Endodermal cell (in vitro differentiated cells): Measurements from ENCODE around the gene RNF111. TPM values are rescaled to one million over a fixed set of nuclear protein-coding genes. Genes with fewer than 3 reads are reported as not detected.

ENCODE experiments used
- DNase-seq: peaks from one replicate; pipeline ENCODE4 v3.0.0-alpha.2; 2017
- H3K27ac ChIP-seq: 2 replicates; pipeline ENCODE4 v1.5.1; 2013; ENCODE audit warnings: mild to moderate bottlenecking, low read depth, low read length, moderate library complexity
- H3K27me3 ChIP-seq: 2 replicates; pipeline ENCODE4 v1.6.1; 2013; ENCODE audit warnings: mild to moderate bottlenecking, low read length, moderate library complexity; ENCODE audit not compliant: insufficient read depth, control insufficient read depth, poor library complexity, severe bottlenecking
- H3K36me3 ChIP-seq: 2 replicates; pipeline ENCODE4 v1.7.0; 2013; ENCODE audit warnings: mild to moderate bottlenecking, low read length, moderate library complexity; ENCODE audit not compliant: control insufficient read depth, insufficient read depth
- H3K4me1 ChIP-seq: one replicate; pipeline ENCODE4 v1.7.0; 2013; ENCODE audit warnings: low read length; ENCODE audit not compliant: control insufficient read depth, insufficient read depth
- H3K4me3 ChIP-seq: 2 replicates; pipeline ENCODE4 v1.5.1; 2013; ENCODE audit warnings: mild to moderate bottlenecking, low read length, moderate library complexity
- H3K9ac ChIP-seq: 2 replicates; pipeline ENCODE4 v1.6.1; 2013; ENCODE audit warnings: mild to moderate bottlenecking, low read length, moderate library complexity; ENCODE audit not compliant: poor library complexity, severe bottlenecking; ENCODE audit errors: extremely low read depth
- H3K9me3 ChIP-seq: 2 replicates; pipeline ENCODE4 v1.6.1; 2013; ENCODE audit warnings: mild to moderate bottlenecking, low read length, moderate library complexity; ENCODE audit not compliant: control insufficient read depth
- H3K27ac Mint-ChIP-seq: 2 replicates; pipeline ENCODE4 v1.8.0; 2020; ENCODE audit warnings: mixed read lengths
- H3K27me3 Mint-ChIP-seq: 2 replicates; pipeline ENCODE4 v1.8.0; 2021; ENCODE audit warnings: mild to moderate bottlenecking, mixed read lengths; ENCODE audit not compliant: insufficient read depth
- H3K36me3 Mint-ChIP-seq: 2 replicates; pipeline ENCODE4 v1.8.0; 2020; ENCODE audit warnings: low read depth, mixed read lengths
- H3K4me1 Mint-ChIP-seq: 2 replicates; pipeline ENCODE4 v1.8.0; 2020; ENCODE audit warnings: mixed read lengths
- H3K4me3 Mint-ChIP-seq: 2 replicates; pipeline ENCODE4 v1.8.0; 2020; ENCODE audit warnings: mild to moderate bottlenecking, moderate library complexity, mixed read lengths
- H3K9me3 Mint-ChIP-seq: 2 replicates; pipeline ENCODE4 v1.8.0; 2020; ENCODE audit warnings: mild to moderate bottlenecking, mixed read lengths
- CTCF ChIP-seq: fragments of 200-600 bp; sonication (generic); conservative IDR thresholded peaks from 2 replicates; pipeline ENCODE4 v1.5.0; 2021; ENCODE audit warnings: antibody characterized with exemption, mild to moderate bottlenecking
- WGBS, 2 experiments: methylation state at CpG; one replicate each; pipeline versions ENCODE4 v1.1.5 to v1.1.7; 2013; ENCODE audit warnings: missing lambda C conversion rate in 2 of 2, mixed read lengths in 1 of 2; ENCODE audit not compliant: insufficient coverage in 1 of 2, insufficient read length in 1 of 2; 5-methylcytosine and 5-hydroxymethylcytosine counted together
- total RNA-seq, 2 donors: library from RNA; stranded (reverse); fragmentation: NEBNext Ultra II Directional in 1 of 2; extraction: Animal tissue kit (Norgen Biotek cat#: 25700) in 1 of 2; gene quantifications; 2 replicates in 1 of 2; 3 replicates in 1 of 2; pipeline ENCODE4 v1.2.1, GENCODE V29; 2021

Gene RNF111
- total RNA-seq, 2 donors from 2014 or later = 31.6 to 31.9 TPM

- H3K27ac Mint-ChIP-seq = no peak overlapping the region
- Histone ChIP-seq H3K4me1 (no peaks in the 10 kb centered on the region), H3K27me3 (no peaks in the 10 kb centered on the region), H3K36me3 (peaks cover 88% of the 10 kb centered on the region), H3K4me3 (no peak overlapping the region), H3K9ac (no peak overlapping the region), H3K27ac (no peak overlapping the region), H3K9me3 (peaks cover 16% of the 10 kb centered on the region)
- H3K27me3 Mint-ChIP-seq = no peaks in the 10 kb centered on the region
- WGBS, 2 experiments = 88% methylated on average over 1 of the region's 1 CpG; no CpG with 5 or more reads in 1 of the 2 experiments
- peaks cover 14% of the 10 kb centered on the region for H3K9me3 Mint-ChIP-seq
- H3K4me3 Mint-ChIP-seq = no peak overlapping the region
- TF ChIP-seq CTCF = no peak
- no peak for DNase-seq
- H3K36me3 Mint-ChIP-seq = peaks cover 85% of the 10 kb centered on the region
- H3K4me1 Mint-ChIP-seq = peaks cover 7% of the 10 kb centered on the region
Measured at GRCh38 chr15:59069430-59069829, 82.0 kb downstream of the RNF111 start.

- Mint-ChIP-seq H3K4me3 (no peak overlapping the region), H3K4me1 (peaks cover 1% of the 10 kb centered on the region), H3K27me3 (no peaks in the 10 kb centered on the region), H3K27ac (no peak overlapping the region), H3K36me3 (peaks cover 66% of the 10 kb centered on the region), H3K9me3 (peaks cover 14% of the 10 kb centered on the region)
- H3K9ac ChIP-seq = no peak overlapping the region
- H3K36me3 ChIP-seq = peaks cover 81% of the 10 kb centered on the region
- H3K27me3 ChIP-seq = no peaks in the 10 kb centered on the region
- DNase-seq = no peak
- H3K9me3 ChIP-seq = peaks cover 16% of the 10 kb centered on the region
- no peak for TF ChIP-seq CTCF
- H3K27ac ChIP-seq = no peak overlapping the region
- WGBS, 2 experiments = 100% methylated on average over 1 of the region's 1 CpG; no CpG with 5 or more reads in 1 of the 2 experiments
- no peaks in the 10 kb centered on the region for H3K4me1 ChIP-seq
- no peak overlapping the region for H3K4me3 ChIP-seq
Measured at GRCh38 chr15:59074607-59075006, 87.1 kb downstream of the RNF111 start.

GRCh38 chr15:59087731-59088130 lies 100.3 kb downstream of the RNF111 start:
- H3K4me3 ChIP-seq = no peak overlapping the region
- H3K4me1 Mint-ChIP-seq = peaks cover 6% of the 10 kb centered on the region
- H3K36me3 ChIP-seq = peaks cover 83% of the 10 kb centered on the region
- 91 to 98% methylated on average over 2 of the region's 2 CpGs for WGBS, 2 experiments
- no peaks in the 10 kb centered on the region for H3K4me1 ChIP-seq
- no peak for DNase-seq
- no peak overlapping the region for H3K9ac ChIP-seq
- peaks cover 44% of the 10 kb centered on the region for H3K36me3 Mint-ChIP-seq
- no peaks in the 10 kb centered on the region for H3K9me3 ChIP-seq
- no peak overlapping the region for H3K4me3 Mint-ChIP-seq
- no peak overlapping the region for H3K27ac ChIP-seq
- H3K27me3 ChIP-seq = no peaks in the 10 kb centered on the region
- no peak for TF ChIP-seq CTCF
- H3K9me3 Mint-ChIP-seq = no peaks in the 10 kb centered on the region
- H3K27ac Mint-ChIP-seq = no peak overlapping the region
- no peaks in the 10 kb centered on the region for H3K27me3 Mint-ChIP-seq
